ENCODE measurements around the gene LAMB4. TPM values are rescaled to one million over a fixed set of nuclear protein-coding genes. Genes with fewer than 3 reads are reported as not detected.

Gene LAMB4
- total and polyA plus RNA-seq, 4 donors = 0.24 TPM; not detected in 3

DNA sequence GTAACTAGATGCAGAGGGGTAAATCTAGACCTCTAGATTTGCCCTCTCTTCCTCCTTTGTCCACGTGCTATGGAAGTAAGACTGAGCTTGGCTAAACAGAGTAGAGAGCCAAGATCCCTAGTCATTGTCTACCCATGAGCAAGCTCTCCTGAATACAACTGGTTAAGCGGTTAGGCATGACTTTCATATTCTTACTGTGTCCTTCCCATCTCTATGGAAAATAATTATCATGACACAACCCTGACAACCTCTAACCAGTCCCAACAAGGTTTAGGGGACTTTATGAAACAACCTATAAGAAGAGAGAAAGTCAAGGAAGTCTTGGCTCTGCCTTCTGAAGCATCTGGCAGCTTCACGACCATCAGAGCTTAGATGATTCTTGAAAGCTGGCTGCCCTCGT lies 7.8 kb upstream of the LAMB4 start:
- Histone ChIP-seq H3K4me1 (ENCODE audit: control insufficient read depth in 1 of 2, insufficient read depth in 2 of 2, low read length in 2 of 2) (no peaks in the 10 kb centered on the region), H3K4me3 (ENCODE audit: low read length in 2 of 2) (no peak overlapping the region), H3K36me3 (ENCODE audit: control insufficient read depth in 1 of 2, insufficient read depth in 2 of 2, low read length in 1 of 2) (no peaks in the 10 kb centered on the region), H3K27me3 (ENCODE audit: control insufficient read depth in 1 of 2, insufficient read depth in 2 of 2, low read length in 1 of 2) (no peaks in the 10 kb centered on the region), H3K27ac (ENCODE audit: low read depth in 1 of 2, low read length in 2 of 2) (no peak overlapping the region), H3K9me3 (ENCODE audit: control insufficient read depth, low read length) (no peaks in the 10 kb centered on the region)
- 85 to 93% methylated on average over 4 of the region's 4 CpGs for WGBS, 2 donors
- DNase-seq (no peak), ATAC-seq (ENCODE audit: low FRiP score) (no peak)
- intact Hi-C loops (cut with DNase I) = no loop called here

DNA sequence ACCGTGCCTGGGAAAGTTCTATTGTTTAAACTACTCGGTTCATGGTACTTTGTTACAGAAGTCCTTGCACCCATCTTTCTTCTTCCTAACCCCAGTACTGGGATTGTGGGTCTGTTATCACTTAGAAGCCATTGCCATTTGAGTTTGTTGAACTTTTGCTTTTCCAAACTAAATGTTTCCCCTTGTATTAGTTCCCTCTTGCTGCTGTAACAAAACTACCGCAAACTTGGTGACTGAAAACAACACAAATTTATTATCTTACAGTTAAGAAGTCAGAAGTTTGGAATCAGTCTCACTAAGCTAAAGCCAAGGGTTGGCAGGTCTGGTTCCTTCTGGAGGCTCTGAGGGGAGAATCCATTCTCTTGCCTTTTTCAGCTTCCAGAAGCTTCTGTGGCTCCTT lies 6.9 kb upstream of the LAMB4 start:
- WGBS, 2 donors = 95 to 98% methylated on average over 3 of the region's 3 CpGs
- Histone ChIP-seq H3K4me3 (ENCODE audit: low read length in 2 of 2) (no peak overlapping the region), H3K36me3 (ENCODE audit: control insufficient read depth in 1 of 2, insufficient read depth in 2 of 2, low read length in 1 of 2) (no peaks in the 10 kb centered on the region), H3K27ac (ENCODE audit: low read depth in 1 of 2, low read length in 2 of 2) (no peak overlapping the region), H3K4me1 (ENCODE audit: control insufficient read depth in 1 of 2, insufficient read depth in 2 of 2, low read length in 2 of 2) (no peaks in the 10 kb centered on the region), H3K27me3 (ENCODE audit: control insufficient read depth in 1 of 2, insufficient read depth in 2 of 2, low read length in 1 of 2) (no peaks in the 10 kb centered on the region), H3K9me3 (ENCODE audit: control insufficient read depth, low read length) (no peaks in the 10 kb centered on the region)
- ATAC-seq (ENCODE audit: low FRiP score) (no peak), DNase-seq (no peak)
- intact Hi-C loops (cut with DNase I) = no loop called here

DNA sequence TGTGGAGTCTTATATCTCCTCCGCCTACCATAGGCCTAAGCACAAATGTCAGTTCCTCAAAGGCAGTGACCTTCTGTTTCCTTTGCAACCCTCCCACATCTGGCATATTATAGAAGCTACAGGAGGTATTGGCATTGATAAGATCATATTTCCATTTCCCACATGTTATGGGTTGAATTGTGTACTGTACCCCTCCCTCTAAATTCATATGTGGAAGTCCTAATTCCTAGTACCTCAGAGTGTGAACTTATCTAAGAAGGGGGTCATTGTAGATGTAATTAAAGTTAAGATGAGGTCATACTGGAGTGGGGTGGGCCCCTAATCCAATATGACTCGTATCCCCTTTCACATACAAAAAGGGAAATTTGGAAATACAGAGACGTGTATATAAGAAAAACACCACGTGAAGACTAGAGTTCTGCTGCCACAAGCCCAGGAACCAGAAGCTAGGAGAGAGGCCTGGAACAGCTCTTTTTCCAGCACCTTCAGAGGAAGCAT lies 6.1 kb upstream of the LAMB4 start:
- H3K4me1 ChIP-seq (ENCODE audit: control insufficient read depth in 1 of 2, insufficient read depth in 2 of 2, low read length in 2 of 2) = no peaks in the 10 kb centered on the region
- H3K36me3 ChIP-seq (ENCODE audit: control insufficient read depth in 1 of 2, insufficient read depth in 2 of 2, low read length in 1 of 2) = no peaks in the 10 kb centered on the region
- no peak overlapping the region for H3K4me3 ChIP-seq (ENCODE audit: low read length in 2 of 2)
- ATAC-seq (ENCODE audit: low FRiP score) = no peak
- WGBS, 2 donors = 89 to 94% methylated on average over 4 of the region's 4 CpGs
- intact Hi-C loops (cut with DNase I) = no loop called here
- H3K9me3 ChIP-seq (ENCODE audit: control insufficient read depth, low read length) = no peaks in the 10 kb centered on the region
- no peaks in the 10 kb centered on the region for H3K27me3 ChIP-seq (ENCODE audit: control insufficient read depth in 1 of 2, insufficient read depth in 2 of 2, low read length in 1 of 2)
- H3K27ac ChIP-seq (ENCODE audit: low read depth in 1 of 2, low read length in 2 of 2) = no peak overlapping the region
- no peak for DNase-seq

DNA sequence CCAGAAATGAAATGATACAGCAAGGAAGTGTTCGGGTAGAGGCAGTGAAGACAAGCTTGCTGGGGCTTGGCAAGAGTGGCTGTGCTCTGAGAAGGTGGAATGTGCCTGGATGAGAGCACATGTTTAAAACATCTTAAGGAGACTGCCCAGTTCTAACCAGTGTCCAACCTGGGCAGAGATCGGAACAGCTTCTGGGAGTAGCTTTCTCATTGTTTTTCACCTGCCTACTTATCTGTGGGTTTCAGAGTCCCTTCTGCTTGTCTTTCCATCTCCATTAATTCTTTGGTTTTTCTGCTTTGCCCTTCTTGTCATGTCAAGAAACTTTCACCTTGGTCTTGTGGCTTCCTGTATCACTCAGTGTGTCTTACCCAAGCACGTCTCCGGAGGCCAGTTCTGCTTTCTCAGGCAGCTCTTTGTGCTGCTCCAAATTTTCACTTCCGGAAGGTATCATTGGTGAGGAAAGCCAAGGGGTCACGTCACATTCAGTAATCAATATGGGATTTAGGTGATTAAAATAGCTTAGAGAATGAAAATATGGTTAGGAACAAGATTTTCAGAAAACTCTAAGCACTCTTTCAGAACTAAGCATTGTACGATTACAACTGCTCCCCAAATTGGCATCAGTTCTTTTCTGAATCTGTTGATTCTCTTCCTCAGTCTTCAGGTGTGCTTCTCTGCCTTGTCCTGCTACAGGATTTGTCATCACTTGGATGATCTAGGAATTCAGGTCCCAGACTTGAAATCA lies 5.5 kb upstream of the LAMB4 start:
- DNase-seq = no peak
- WGBS, 2 donors = 92% methylated on average over 7 of the region's 7 CpGs
- ATAC-seq (ENCODE audit: low FRiP score) = no peak

DNA sequence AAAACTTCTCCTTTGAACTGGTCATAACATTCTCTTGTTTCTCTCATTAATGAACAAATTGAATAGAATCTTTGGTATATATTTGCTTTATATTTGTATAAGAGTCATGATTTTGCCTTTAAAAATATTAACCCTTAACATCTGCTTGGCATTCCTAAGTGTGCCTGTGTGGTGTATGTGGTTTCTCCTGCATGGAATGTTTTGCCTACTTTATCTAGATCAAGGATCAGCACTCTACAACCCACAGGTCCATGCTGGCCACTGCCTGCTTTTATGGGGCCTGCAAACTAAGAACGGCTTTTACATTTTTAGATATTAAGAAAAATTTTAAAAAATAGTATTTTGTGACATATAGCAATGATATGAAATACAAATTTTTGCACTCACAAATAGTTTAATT lies 4.3 kb upstream of the LAMB4 start:
- H3K36me3 ChIP-seq (ENCODE audit: control insufficient read depth in 1 of 2, insufficient read depth in 2 of 2, low read length in 1 of 2) = no peaks in the 10 kb centered on the region
- no peak overlapping the region for H3K4me3 ChIP-seq (ENCODE audit: low read length in 2 of 2)
- H3K4me1 ChIP-seq (ENCODE audit: control insufficient read depth in 1 of 2, insufficient read depth in 2 of 2, low read length in 2 of 2) = no peaks in the 10 kb centered on the region
- no peaks in the 10 kb centered on the region for H3K9me3 ChIP-seq (ENCODE audit: control insufficient read depth, low read length)
- WGBS, 2 donors = 95 to 97% methylated on average over 1 of the region's 1 CpG
- intact Hi-C loops (cut with DNase I) = no loop called here
- no peak overlapping the region for H3K27ac ChIP-seq (ENCODE audit: low read depth in 1 of 2, low read length in 2 of 2)
- H3K27me3 ChIP-seq (ENCODE audit: control insufficient read depth in 1 of 2, insufficient read depth in 2 of 2, low read length in 1 of 2) = no peaks in the 10 kb centered on the region
- DNase-seq = no peak
- no peak for ATAC-seq (ENCODE audit: low FRiP score)

More for the DNA sequence above, 5.5 kb upstream of the LAMB4 start:
- H3K27ac ChIP-seq (ENCODE audit: low read depth in 1 of 2, low read length in 2 of 2) = no peak overlapping the region
- intact Hi-C loops (cut with DNase I) = no loop called here
- H3K4me3 ChIP-seq (ENCODE audit: low read length in 2 of 2) = no peak overlapping the region
- H3K36me3 ChIP-seq (ENCODE audit: control insufficient read depth in 1 of 2, insufficient read depth in 2 of 2, low read length in 1 of 2) = no peaks in the 10 kb centered on the region
- no peaks in the 10 kb centered on the region for H3K27me3 ChIP-seq (ENCODE audit: control insufficient read depth in 1 of 2, insufficient read depth in 2 of 2, low read length in 1 of 2)
- no peaks in the 10 kb centered on the region for H3K4me1 ChIP-seq (ENCODE audit: control insufficient read depth in 1 of 2, insufficient read depth in 2 of 2, low read length in 2 of 2)
- H3K9me3 ChIP-seq (ENCODE audit: control insufficient read depth, low read length) = no peaks in the 10 kb centered on the region

DNA sequence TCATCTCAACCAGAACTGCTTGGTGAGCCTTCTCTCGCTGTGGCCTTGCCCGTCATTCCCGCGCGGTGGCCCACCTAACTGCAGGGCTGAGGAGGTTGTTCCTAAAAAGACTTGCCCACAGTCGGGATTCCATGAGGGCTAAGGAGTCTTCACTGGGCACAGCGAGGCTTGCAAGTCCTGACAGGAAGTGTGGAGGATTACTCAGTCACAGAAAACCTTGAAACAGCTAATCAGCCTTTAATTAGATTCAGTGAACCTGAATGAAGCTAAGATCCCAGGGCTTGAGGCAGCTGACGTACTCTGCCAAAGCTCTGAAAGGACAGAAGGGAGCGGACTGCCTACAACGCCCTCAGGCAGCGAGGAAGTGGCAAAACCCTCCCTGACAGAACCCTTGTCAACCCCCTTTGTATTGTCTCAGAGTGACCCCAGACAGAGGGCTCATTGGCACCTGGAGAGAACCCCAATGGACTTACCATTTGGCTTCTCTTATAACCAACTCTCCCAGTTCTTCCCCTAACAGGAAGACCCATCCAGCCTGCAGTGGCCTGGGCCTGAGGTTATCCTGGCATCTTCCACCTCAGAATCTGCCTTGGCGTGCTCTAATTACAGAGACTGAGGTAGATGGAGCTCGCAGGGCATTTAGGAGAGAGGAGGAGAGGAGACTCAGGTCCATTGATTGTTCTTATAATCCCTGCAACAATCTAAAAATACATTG lies 2.5 kb upstream of the LAMB4 start:
- WGBS, 2 donors = 92 to 94% methylated on average over 13 of the region's 13 CpGs
- intact Hi-C loops (cut with DNase I) = no loop called here
- ATAC-seq (ENCODE audit: low FRiP score) (no peak), DNase-seq (no peak)
- H3K4me3 ChIP-seq (ENCODE audit: low read length in 2 of 2) = no peak overlapping the region
- no peaks in the 10 kb centered on the region for H3K9me3 ChIP-seq (ENCODE audit: control insufficient read depth, low read length)
- no peaks in the 10 kb centered on the region for H3K36me3 ChIP-seq (ENCODE audit: control insufficient read depth in 1 of 2, insufficient read depth in 2 of 2, low read length in 1 of 2)
- H3K4me1 ChIP-seq (ENCODE audit: control insufficient read depth in 1 of 2, insufficient read depth in 2 of 2, low read length in 2 of 2) = no peaks in the 10 kb centered on the region
- no peak overlapping the region for H3K27ac ChIP-seq (ENCODE audit: low read depth in 1 of 2, low read length in 2 of 2)
- no peaks in the 10 kb centered on the region for H3K27me3 ChIP-seq (ENCODE audit: control insufficient read depth in 1 of 2, insufficient read depth in 2 of 2, low read length in 1 of 2)

DNA sequence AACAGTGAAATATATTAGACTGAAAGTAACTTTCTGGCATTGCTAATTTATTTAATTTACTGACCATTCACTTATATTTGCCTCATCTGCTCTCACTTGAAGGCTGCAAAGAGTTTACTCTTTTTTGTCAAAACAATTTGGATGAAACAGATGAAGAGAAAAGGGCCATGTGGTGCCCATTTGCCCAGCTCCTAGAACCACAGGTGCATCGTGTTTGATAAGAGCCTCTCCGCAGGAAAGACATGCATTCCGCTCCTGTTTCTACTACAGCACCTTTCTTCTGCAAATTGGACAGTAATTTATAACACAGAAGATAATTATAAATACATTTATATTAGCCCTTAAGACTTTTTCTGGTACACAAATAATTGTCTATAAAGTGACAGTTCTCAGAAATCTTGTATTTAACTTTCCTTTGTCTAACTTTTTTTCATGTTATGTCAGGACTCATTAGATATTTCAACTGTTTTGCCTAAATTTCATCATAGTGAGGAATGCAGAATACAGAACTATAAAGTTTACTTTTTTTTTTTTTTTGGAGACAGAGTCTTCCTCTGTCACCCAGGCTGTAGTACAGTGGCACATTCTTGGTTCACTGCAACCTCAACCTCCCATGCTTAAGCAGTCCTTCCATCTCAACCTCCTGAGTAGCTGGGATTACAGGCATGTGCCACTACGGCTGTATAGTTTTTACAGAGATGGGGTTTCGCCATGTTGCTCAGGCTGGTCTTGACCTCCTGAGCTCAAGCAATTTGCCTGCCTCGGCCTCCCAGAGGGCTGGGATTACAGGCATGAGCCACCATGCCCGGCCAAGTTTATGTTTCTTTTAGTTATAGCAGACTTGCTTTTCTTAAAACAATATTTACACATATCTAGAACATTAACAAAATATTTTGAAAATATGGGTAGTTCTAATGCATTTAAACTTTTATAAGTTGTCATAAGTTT lies 869 bp downstream of the LAMB4 start:
- 83 to 86% methylated on average over 7 of the region's 7 CpGs for WGBS, 2 donors
- no peak overlapping the region for H3K27ac ChIP-seq (ENCODE audit: low read depth in 1 of 2, low read length in 2 of 2)
- H3K27me3 ChIP-seq (ENCODE audit: control insufficient read depth in 1 of 2, insufficient read depth in 2 of 2, low read length in 1 of 2) = no peaks in the 10 kb centered on the region
- DNase-seq (no peak), ATAC-seq (ENCODE audit: low FRiP score) (no peak)
- H3K36me3 ChIP-seq (ENCODE audit: control insufficient read depth in 1 of 2, insufficient read depth in 2 of 2, low read length in 1 of 2) = no peaks in the 10 kb centered on the region
- no peaks in the 10 kb centered on the region for H3K4me1 ChIP-seq (ENCODE audit: control insufficient read depth in 1 of 2, insufficient read depth in 2 of 2, low read length in 2 of 2)
- H3K4me3 ChIP-seq (ENCODE audit: low read length in 2 of 2) = no peak overlapping the region
- H3K9me3 ChIP-seq (ENCODE audit: control insufficient read depth, low read length) = no peaks in the 10 kb centered on the region
- intact Hi-C loops (cut with DNase I) = no loop called here

DNA sequence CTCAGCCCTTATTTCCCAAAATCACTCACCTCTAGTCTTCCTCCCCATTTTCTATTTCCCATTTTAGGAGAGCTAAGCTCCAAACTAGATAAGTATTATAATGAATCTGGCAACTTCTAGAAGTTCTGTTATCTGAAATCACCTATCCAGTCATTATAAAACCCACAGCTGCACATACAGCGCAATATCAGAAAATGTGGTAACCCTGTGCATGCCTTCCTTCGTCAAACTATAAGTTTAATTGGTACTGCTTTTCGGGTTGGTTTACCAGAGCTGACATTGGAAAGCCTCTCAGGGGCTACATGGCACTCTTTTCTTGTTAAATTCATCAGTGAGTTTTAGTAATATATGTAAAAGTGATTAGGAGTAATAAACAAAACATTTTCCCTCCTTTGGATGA lies 1.6 kb downstream of the LAMB4 start:
- ATAC-seq (ENCODE audit: low FRiP score) = no peak
- DNase-seq = no peak
- H3K36me3 ChIP-seq (ENCODE audit: control insufficient read depth in 1 of 2, insufficient read depth in 2 of 2, low read length in 1 of 2) = no peaks in the 10 kb centered on the region
- WGBS, 2 donors = 95 to 96% methylated on average over 3 of the region's 3 CpGs
- H3K27ac ChIP-seq (ENCODE audit: low read depth in 1 of 2, low read length in 2 of 2) = no peak overlapping the region
- H3K4me1 ChIP-seq (ENCODE audit: control insufficient read depth in 1 of 2, insufficient read depth in 2 of 2, low read length in 2 of 2) = no peaks in the 10 kb centered on the region
- intact Hi-C loops (cut with DNase I) = no loop called here
- no peak overlapping the region for H3K4me3 ChIP-seq (ENCODE audit: low read length in 2 of 2)
- no peaks in the 10 kb centered on the region for H3K9me3 ChIP-seq (ENCODE audit: control insufficient read depth, low read length)
- no peaks in the 10 kb centered on the region for H3K27me3 ChIP-seq (ENCODE audit: control insufficient read depth in 1 of 2, insufficient read depth in 2 of 2, low read length in 1 of 2)

Measured in aorta (tissue), 5 donors.